Ishikawa (cell line): ENCODE results near the gene HIPK1.

Experiments used
- RAD21 ChIP-seq: IDR thresholded peaks from 2 replicates; pipeline ENCODE4 v1.6.1; 2012; ENCODE audit warnings: low read depth
- TAF1 ChIP-seq: IDR thresholded peaks from 2 replicates; pipeline ENCODE4 v1.6.1; 2012; ENCODE audit warnings: low read depth, mild to moderate bottlenecking
- TF ChIP-seq, protein P1 (sequence below): IDR thresholded peaks from 2 replicates; pipeline ENCODE4 v1.6.1; 2012

DNA sequence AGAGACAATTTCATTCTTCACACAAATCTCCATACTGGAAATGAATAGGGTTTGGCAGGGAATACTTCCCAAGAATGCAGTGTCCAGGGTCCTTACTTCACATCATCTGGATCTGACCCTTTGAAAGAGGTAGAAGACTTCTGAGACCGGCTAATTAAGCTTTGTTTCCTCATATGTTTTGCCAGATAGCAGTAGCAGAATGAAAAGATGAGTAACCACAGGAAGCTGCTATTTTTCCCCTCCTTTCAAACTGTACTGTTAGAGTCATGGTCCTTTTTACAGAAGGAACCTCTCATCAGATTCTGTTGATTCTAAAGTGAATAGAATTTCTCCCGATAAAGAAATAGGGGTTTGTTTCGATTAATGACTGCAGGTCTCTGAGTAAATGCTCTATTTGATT lies 48.8 kb downstream of the HIPK1 start:
- TF ChIP-seq, protein P1, sequence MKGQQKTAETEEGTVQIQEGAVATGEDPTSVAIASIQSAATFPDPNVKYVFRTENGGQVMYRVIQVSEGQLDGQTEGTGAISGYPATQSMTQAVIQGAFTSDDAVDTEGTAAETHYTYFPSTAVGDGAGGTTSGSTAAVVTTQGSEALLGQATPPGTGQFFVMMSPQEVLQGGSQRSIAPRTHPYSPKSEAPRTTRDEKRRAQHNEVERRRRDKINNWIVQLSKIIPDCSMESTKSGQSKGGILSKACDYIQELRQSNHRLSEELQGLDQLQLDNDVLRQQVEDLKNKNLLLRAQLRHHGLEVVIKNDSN = no peak
- TF ChIP-seq TAF1 = no peak
- TF ChIP-seq RAD21 = no peak
